Central memory CD4-positive, alpha-beta T cell (primary cell): ENCODE data around the gene EFHC1.

ENCODE experiments used
- DNase-seq: peaks from one replicate; pipeline ENCODE4 v3.0.0; 2022

The EFHC1 gene

DNA sequence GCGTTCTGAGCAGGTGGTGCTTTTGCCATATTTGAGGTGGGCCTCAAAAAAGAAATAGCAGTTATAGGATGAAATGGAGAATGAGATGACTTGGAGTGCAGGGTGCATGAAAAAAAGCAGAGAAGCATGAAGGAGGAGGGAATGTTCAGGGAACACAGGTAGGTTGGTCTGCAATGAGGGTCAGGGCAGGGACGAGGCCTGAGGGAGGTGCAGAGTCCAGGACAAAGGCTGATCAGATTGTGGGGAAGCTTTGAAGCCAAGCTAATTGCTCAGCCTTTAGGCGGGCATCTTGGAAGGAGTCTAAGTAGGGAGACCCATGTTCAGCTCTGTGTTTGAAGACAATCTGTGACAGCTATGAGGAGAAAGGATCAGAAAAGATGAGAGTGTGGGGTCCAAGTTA, 144.7 kb downstream of the EFHC1 start:
- no peak for DNase-seq

DNA sequence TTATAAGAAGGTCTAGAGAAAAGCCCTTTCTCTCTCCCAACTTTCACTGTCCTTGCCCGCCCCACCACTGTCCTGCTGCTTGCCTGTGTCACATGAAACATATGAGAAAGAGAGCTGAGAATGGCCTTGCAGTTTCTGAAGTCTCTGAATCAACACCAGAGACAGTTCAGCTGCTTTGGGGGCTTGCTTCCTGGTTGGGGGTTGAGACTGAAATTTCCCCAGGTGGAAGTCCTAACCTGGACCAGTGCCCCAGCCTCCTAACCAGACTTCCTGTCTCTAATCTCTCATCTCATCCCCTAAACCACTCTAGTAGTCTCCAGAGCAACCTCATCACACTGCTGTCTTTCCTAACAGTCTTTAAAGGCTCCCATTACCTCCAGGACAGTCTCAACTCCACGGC, 146.1 kb downstream of the EFHC1 start:
- DNase-seq: no peak

DNA sequence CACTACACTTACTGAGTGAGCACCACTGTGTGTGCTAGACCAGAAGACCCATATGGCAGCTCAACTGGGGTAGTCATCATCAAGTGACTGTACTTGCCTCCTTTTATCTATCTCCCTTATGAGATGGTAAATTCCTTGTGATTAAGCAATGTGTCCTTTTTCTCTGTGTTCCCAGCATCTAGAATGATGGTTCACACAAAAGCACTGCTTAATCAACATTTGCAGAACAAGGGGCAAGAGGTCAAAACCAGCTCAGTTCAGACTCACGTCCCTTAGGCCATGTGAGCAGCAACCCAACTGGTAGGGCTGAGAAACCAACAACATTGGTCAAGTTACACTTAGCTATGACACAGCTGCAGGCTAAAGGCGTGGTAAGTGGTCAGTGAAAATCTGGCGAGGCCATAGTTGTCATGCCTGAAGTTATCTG, 146.7 kb downstream of the EFHC1 start:
- no peak for DNase-seq

DNA sequence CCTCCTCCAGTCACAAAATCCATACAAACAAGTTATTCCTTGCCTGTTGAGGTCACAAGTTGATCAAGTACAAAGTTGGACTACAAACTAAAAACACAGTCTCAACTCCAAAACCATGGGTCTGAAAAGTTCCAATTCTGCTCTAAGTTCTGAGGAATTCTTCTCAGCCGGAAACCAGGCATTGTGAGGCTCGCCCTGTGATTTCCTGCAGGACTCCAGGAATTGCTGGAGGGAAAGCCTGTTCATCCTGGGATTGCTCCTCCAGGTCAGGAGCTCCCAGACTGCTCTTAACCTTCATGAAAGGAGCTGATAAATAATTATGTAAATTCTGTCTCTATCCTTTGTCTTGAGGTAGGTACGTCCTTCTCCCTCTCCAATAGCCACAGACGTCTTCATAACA, 148.2 kb downstream of the EFHC1 start:
- DNase-seq: no peak

DNA sequence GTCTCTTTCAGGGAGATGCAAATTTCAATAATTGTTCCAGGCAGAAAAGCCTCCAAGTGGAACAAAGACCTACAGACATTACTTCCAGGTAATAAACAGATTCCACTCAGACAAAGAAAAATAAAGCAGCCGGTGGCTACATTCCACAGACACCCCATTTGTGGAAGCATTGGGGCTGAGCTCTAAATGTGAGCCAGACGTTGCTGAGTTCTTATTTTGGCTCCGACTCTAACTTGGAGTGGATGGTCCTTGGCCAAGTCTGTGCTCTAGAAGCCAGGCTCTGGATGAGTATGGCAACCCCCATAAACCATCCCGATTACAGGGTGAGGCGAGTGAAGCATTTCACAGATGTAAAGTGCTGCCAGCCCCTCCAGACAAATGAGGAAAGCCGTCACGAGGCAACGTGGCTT, 150.2 kb downstream of the EFHC1 start:
- DNase-seq: no peak

DNA sequence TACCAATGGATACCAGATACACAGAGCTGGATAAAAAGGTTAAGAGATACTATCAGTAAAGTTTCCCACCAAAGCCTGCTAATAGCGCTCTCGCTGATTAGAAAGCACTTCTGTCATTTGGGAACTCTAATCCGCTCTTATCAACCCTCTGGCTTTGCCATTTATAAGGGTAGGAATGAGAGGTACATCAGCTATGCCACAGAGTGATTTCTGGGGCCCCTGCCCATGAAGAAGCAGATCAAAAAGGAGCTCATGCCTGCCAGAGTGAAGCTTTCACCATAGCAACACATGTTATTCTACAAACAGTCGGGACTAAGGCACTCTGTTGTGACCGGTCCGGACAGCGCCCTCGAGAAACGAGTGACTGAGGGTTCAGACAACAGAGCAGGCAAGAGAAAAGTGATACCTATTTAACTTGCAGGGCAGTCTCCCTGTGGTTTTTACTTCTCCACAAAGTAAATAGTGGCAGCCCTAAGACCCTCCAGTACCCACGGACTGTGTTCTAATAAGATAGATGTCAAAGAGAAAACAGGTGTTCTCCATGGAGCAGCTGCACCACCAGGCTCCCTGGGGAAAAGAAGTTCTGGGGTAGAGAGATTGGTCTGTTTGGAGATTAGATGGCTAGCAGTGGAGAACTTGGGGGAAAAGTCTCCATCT, 151.1 kb downstream of the EFHC1 start:
- DNase-seq: no peak

DNA sequence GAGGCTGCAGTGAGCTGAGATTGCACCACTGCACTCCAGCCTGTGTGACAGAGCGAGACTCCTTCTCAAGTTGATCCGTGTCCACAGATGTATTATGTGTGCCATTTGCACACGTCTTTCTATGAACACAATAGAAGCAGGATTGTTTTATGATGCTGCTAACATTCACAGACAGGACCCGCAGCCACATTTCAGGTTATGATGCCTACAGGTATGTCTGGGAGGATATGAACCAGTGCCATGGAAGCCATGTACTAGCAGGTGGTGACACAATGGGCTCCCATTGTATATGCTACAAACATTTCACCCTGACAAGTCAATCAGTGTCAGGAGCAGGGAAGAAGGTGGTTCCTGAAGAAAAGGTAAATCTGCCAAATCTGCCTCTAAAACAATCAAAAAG, 152.4 kb downstream of the EFHC1 start:
- no peak for DNase-seq

DNA sequence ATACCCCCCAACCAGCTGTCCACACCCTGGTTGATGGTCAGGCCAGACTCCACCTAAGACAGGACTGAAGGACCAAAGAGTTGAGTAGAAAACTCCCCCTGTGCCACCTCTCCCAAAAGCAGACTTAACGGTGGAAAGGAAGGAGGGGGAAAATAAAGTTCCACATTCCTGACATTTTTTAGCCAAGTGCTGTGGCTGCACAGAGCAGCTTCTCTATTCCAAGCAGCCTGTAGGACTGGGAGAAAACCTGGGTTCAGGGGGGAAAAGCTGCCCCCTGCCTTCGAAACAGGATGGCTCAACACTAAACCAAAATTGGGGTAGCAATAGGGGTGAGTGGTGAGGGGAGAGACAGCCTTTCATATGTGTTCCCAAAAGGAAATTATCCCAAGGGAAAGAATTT, 153.2 kb downstream of the EFHC1 start:
- no peak for DNase-seq
